ENCODE results near the gene DNAJC1.

DNA sequence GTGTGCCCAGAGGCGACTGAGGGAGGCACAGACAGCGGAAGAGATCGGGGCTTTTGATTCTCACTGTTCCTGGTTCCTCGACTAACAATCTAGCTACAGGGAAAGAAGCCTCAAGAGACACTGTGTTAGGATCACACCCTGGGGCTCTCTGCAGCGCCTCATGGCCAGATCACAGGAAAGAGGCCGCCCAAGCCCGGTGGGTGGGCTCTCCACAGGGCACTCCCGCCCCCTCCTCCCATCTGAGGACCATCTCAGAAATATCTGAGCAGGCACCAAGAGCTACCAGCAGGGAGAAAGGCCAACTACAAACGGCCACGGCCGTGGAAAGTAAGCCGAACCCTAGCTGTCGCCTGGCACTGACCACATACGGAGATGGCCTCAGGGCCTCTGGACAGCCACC is 245.3 kb downstream of the DNAJC1 start:
- TF ChIP-seq POLR2A (IDR thresholded peaks at IDR 0.05; ENCODE audit: low read depth, low read length), result no peak
- no peak for TF ChIP-seq POLR2AphosphoS5 (IDR thresholded peaks at IDR 0.05; ENCODE audit: low read depth, low read length)
- no peak for TF ChIP-seq TAF1 (IDR thresholded peaks at IDR 0.05; ENCODE audit: low read depth, low read length)

All from GM12891 (cell line).